GM15510 (cell line): ENCODE measurements around the gene STIL.

Experiments used
- POLR2A ChIP-seq: IDR thresholded peaks from 3 replicates; pipeline ENCODE4 v1.6.1; 2011; ENCODE audit warnings: borderline replicate concordance; ENCODE audit not compliant: insufficient read length; ENCODE audit errors: extremely low read depth

Gene STIL

DNA sequence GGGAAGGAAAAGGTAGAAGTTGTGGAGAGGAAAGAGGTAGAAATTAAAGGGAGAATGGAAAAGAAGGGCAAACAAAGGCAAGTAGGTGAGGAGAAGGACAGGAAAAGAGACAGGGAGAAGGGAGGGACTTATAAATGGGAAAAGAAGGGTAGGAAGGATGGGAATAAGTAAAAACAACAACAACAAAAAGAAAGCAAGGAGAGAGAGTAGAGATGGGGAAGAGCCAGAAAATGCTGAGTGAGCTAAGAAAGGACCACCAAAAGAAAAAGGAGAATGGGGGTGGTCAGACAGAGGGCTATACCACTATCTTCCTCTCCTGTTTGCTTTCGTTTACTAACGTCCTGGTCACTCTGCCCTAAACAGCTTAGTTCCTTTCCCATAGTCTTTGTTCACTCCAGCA lies 17.9 kb upstream of the STIL start:
- no peak for TF ChIP-seq POLR2A

DNA sequence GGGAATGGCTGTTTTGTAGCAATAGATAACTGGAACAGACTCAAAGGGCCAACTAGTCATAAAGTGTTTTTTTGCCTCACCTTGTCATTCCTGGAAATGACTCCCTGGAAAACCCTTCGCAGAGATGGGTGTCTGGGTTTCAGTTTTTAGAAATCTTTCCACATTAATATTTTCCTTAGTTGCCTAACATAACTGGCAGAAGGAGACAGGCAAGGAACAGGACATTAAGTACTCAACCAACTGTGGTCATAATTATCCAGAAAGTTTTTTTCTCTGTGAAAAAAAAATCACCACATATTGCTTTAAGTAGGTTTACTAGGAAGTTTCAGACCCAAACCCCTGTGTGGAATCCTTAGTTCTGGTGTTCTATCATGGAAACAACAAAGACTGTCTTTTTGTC lies 16.3 kb upstream of the STIL start:
- TF ChIP-seq POLR2A = no peak

DNA sequence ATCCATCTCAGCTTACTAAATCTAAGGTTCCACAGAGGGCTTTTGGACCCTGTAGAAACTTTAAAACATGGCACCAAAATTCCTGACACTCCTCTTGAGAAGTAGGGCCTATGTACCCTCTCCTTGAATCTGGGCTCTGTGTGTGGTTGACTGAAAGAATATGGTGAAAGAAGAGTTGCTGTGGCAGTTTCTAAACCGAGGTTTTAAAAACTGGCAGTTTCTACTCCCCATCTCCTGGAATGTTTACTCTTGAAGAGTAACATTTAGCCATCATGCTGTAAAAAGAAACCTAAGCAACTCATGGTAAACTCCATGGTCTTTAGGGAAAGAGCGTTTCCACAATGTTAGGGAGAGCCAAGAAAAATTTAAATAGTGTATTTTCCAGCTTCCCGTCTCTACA lies 15.0 kb upstream of the STIL start:
- no peak for TF ChIP-seq POLR2A

DNA sequence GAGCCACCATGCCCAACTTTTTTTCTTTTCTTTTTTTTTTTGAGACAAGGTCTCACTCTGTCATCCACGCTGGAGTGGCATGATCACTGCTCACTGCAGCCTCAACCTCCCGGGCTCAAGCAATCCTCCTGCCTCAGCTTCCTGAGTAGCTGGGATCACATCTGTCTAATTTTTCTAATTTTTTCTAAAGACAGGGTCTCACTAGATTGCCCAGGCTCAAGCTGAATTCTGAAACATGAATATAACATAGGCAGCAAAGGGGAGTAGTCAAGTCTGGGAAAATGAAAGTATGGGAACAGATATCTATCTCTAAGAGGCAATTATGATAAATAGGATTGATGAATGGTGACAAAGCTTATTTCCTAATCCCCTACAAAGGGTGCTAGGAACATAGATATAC lies 12.3 kb upstream of the STIL start:
- TF ChIP-seq POLR2A = no peak

DNA sequence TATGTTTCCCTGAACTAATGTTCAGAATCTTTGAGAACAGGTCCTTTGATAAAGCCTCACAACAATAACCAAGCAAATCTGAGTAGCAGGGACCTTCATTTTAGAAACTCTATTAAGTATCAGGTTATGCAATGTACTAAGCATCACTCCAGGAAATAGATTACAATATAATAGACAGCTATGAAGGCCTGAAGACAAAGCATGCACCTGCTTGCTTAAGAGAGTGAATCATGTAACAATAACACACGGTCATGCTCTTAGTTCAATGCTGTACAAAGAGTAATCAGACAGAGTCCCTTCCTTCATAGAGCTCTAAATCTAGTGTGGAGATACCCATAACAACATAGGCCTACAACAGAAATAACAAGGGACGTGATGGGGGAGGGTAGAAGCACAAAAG lies 11.6 kb upstream of the STIL start:
- no peak for TF ChIP-seq POLR2A

DNA sequence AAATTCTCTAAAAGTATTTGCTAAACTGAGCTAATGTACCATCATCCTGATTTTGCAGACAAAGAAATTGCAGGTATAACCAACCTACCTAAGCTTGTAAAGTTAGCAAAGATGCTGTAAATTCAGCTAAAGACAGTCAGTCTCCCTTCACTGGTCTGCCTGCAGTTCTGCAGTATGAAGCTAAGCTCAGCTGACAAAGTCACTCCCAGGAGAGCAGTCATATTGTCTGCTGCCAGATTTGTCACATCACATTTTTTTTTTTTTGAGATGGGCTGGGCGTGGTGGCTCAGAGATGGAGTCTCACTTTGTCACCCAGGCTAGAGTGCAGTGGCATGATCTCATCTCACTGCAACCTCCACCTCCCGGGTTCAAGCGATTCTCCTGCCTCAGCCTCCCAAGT lies 10.7 kb upstream of the STIL start:
- TF ChIP-seq POLR2A = no peak

DNA sequence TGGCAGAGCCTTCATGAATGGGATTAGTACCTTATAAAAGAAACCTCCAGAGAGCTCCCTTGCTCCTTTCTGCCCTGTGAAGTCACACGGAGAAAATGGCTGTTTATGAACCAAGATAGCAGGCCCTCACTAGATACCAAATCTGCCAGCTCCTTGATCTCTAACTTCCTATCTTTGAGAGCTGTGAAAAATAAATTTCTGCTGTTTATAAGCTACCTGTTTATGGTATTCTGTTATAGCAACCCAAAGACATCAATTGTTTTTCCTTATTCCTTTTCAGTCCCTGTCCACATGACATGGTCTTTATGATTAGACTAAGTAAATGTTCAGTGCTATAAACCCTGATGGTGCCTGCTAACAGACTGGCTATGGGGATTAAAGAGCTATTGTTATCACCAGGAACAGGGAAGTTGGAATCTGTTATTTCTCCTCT lies 9.7 kb upstream of the STIL start:
- no peak for TF ChIP-seq POLR2A

DNA sequence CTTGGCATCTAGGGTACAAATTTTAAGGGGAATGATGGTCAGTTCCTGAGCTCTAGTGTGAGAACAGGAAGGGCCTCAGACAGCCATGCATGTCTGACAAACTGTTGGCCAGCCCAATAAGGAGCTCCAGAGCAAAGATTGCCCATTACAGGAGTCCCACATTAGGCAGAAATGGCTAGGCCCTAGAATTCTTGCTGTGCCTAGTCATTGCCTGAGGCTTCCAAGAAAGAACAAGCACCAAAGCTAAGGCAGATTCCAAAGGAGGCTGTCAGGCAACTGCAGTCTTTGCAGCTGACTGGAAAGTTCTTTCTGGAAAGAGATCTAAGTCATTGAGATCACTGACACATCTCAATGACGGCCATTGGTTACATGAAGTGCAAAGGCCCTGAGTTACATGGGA lies 3.9 kb upstream of the STIL start:
- no peak for TF ChIP-seq POLR2A

DNA sequence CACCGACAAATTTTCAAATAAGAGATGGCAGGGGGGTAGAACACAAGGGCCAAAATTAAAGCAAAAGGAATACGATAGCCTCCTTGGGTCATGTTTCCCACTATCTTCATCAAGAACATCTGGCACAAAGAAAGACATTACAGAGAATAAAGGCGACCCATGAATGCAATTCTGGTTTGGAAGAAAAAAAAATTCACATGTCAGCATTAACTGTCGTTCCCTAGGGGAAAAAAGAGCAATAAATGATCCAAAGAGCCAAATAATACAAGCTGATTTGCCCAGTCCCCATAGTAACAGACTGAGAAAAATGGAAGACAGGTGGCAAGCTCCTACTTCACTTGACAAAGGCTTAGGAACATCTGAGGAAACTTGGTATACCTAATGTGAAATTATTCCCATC lies 4.5 kb downstream of the STIL start:
- no peak for TF ChIP-seq POLR2A

DNA sequence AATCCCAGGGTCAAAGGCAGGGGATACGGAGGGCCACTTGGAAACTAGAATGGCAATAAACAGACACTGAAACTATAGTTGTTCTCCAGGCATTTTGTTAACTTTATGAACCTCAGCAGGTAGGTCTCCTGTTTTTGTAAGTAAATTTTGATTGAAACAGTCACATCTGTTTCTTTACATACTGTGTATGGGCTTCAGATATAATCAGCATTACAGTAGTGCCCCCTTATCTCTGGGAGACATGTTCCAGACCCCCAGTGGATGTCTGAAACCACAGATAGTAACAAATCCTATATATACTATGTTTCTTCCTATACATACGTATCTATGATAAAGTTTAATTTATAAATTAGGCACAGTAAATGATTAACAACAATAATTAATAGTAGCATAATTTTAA lies 11.5 kb downstream of the STIL start:
- no peak for TF ChIP-seq POLR2A

DNA sequence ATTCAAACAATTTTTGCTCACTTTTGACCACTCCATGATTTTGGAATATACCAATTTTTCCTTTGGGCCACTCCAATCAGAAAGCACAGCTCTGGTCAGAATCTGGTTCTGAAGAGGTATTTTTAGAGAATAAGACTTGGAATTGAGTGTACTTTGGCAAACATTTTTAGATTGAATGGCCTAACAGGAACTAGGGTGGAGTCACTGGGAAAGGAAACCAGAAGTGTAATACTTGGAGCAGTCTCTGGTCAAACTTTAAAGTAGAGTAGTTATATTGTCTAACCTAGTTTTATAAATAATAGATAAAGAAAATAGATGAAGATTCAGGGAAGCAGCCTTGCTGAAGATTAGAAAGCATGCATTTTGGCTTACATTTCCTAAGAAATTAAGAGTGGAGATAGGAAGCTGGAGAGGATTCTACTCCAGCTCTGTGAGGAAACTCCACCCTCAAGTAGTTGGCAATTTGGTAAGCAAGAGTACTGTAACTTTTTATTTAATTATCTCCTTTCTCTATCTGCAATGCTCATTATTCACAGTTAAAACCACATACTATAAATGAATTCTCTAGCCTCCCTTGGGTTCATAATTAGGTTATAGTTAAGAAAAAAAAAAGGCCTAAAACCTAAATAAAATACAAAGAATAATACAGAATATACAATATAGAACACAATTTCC lies 15.8 kb downstream of the STIL start:
- TF ChIP-seq POLR2A = no peak

DNA sequence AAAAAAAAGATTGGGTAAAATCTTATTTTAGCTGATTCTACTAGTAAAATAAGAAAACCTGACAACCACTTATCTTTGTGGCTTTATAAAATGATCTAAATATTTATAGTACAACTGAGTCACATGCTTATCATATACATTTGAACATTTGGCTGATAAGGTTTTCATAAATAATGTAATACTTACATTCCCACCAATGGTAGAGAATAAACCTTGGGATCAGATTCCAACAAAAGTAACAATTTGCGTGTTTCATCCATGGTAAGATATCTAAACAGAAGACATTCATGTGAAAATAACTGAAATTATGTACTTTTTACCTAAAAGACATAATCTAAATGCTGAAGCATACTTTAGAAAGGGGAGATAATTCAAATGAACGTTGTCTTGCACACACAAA lies 18.4 kb downstream of the STIL start:
- TF ChIP-seq POLR2A = no peak

DNA sequence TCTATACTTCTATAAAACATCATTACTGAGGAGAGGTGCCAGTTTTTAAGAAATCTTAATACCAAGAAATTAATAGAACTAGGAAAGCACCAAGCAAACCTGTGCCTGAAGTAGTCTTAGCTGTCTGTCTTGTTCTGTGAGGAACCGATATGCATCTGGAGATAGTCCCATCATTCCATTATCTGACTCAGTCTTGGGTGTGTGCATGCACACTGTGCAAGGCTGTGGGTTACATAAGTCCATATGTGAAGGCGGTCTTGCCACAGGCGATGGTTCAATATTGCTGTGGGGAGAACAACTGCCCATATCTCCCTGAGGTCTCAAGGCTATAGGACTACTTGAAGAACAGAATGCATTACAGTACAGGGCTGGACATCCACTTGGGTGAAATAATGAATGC lies 33.8 kb downstream of the STIL start:
- TF ChIP-seq POLR2A = no peak

DNA sequence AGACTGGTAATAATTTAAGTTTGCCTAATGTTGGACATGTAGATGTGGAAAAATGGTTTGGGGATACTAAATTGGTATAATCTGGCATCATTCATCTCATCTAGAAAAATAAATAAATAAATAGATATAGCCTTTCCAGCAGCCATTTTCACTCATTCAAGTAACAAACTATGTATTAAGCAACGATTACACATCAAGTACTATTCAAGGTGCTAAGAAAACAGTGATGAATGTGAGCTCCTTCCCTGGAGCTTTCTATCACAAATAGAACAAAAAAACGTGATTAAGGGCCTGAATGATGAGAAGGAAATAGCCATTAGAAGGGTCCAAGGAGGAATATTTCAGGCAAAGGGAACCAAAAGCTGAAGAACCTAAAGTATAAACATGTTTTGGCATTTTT lies 37.1 kb downstream of the STIL start:
- TF ChIP-seq POLR2A = no peak

DNA sequence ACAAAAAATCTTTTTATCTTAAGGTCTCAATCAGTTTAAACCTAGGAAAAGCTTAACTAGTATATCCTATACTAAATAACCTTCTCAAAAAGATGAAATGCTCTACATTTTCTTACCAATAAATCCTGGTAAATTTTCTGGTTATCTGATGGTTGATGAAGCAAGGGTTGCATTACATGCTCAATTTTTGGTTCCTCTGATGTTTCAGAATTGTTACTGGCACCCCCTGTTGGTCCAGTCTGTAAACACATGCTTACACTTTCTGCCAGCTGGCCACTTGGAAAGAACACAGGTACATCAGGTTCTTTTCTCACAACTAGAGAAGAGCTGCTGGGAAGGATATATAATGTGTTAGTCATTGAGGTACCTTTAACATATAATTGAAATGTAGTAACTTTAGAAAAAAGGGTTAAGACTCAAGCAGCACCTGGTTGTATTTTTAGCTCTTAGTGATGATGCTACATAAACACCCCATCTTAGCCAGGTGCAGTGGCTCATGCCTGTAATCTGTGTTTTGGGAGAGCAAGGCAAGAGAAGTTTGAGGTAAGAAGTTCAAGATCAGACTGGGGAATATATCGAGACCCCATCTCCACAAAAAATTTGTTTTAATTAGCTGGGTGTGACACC lies 51.0 kb downstream of the STIL start:
- no peak for TF ChIP-seq POLR2A

DNA sequence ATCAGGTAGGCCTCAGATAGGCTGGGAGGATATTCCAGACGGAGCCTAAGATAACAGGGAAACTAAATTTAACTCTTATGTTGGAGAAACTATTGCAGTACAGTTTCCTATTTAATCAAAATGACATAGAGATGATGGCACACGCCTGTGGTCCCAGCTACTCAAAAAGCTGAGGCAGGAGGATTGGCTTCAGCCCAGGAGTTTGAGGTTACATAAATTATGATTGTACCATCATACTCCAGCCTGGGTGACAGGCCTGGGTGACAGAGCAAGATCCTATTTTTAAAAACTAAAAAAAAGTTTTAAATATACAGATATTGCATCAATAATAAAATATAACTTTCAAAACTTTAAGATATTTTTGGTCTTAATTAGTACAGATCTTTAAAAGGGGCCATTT lies 56.7 kb downstream of the STIL start:
- TF ChIP-seq POLR2A = no peak
